Ovary (tissue), 3 donors: ENCODE measurements around the gene ARNT2.

Experiments
- CTCF ChIP-seq, 3 donors: fragments of 450-650 bp in 2 of 3; fragments of 200-600 bp in 1 of 3; IDR thresholded peaks; one replicate each; pipeline versions ENCODE4 v1.5.1 to v1.8.0; 2016 to 2022; ENCODE audit warnings: antibody characterized with exemption in 3 of 3, mild to moderate bottlenecking in 1 of 3
- EP300 ChIP-seq: sonication (generic); formaldehyde crosslinking; IDR thresholded peaks from one replicate; pipeline ENCODE4 v1.6.1; 2017; ENCODE audit warnings: antibody characterized with exemption
- donor health status: DM: no; HTN: no; CAD: no.

GRCh38 chr15:80478075-80478474, 73.9 kb downstream of the ARNT2 start:
- TF ChIP-seq CTCF (IDR thresholded peaks at IDR 0.05) (no peak), EP300 (no peak)
